ENCODE results near the gene CAMKMT.

GRCh38 chr2:44779793-44780192 is 418.0 kb downstream of the CAMKMT start:
- TF ChIP-seq, protein P1, sequence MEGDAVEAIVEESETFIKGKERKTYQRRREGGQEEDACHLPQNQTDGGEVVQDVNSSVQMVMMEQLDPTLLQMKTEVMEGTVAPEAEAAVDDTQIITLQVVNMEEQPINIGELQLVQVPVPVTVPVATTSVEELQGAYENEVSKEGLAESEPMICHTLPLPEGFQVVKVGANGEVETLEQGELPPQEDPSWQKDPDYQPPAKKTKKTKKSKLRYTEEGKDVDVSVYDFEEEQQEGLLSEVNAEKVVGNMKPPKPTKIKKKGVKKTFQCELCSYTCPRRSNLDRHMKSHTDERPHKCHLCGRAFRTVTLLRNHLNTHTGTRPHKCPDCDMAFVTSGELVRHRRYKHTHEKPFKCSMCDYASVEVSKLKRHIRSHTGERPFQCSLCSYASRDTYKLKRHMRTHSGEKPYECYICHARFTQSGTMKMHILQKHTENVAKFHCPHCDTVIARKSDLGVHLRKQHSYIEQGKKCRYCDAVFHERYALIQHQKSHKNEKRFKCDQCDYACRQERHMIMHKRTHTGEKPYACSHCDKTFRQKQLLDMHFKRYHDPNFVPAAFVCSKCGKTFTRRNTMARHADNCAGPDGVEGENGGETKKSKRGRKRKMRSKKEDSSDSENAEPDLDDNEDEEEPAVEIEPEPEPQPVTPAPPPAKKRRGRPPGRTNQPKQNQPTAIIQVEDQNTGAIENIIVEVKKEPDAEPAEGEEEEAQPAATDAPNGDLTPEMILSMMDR (conservative IDR thresholded peaks at IDR 0.05; ENCODE audit: low read length): no peak
- no peak for TF ChIP-seq EZH2phosphoT487 (IDR thresholded peaks at IDR 0.05; ENCODE audit: borderline replicate concordance, low read depth, low read length)
